Aorta (tissue), 5 donors: ENCODE data around the gene WDR88. TPM values are rescaled to one million over a fixed set of nuclear protein-coding genes. Genes with fewer than 3 reads are reported as not detected.

ENCODE experiments used
- ATAC-seq: fragments of 200-7000 bp; cut with Tn5 transposase; one replicate; pipeline ENCODE4 v1.9.1; 2022; ENCODE audit warnings: moderate library complexity; ENCODE audit not compliant: low FRiP score
- DNase-seq, 2 donors: peaks; one replicate each; pipeline ENCODE4 v3.0.0-alpha.2; 2020
- H3K27ac ChIP-seq, 2 donors: one replicate each; pipeline ENCODE4 v1.5.1; 2013; ENCODE audit warnings: low read length in 2 of 2, mild to moderate bottlenecking in 2 of 2, moderate library complexity in 2 of 2, control low read depth in 1 of 2, inconsistent platforms in 1 of 2, low read depth in 1 of 2
- H3K27me3 ChIP-seq, 2 donors: one replicate each; pipeline ENCODE4 v1.6.1; 2013; ENCODE audit warnings: control low read depth in 1 of 2, low read length in 1 of 2, mild to moderate bottlenecking in 1 of 2, moderate library complexity in 1 of 2; ENCODE audit not compliant: insufficient read depth in 2 of 2, control insufficient read depth in 1 of 2
- H3K36me3 ChIP-seq, 2 donors: one replicate each; pipeline ENCODE4 v1.6.1; 2013; ENCODE audit warnings: control low read depth in 1 of 2, low read length in 1 of 2, mild to moderate bottlenecking in 1 of 2; ENCODE audit not compliant: insufficient read depth in 2 of 2, control insufficient read depth in 1 of 2
- H3K4me1 ChIP-seq, 2 donors: one replicate each; pipeline ENCODE4 v1.6.1; 2013; ENCODE audit warnings: low read length in 2 of 2, control low read depth in 1 of 2, mild to moderate bottlenecking in 1 of 2, moderate library complexity in 1 of 2; ENCODE audit not compliant: insufficient read depth in 2 of 2, control insufficient read depth in 1 of 2
- H3K4me3 ChIP-seq, 2 donors: one replicate each; pipeline ENCODE4 v1.5.1; 2013; ENCODE audit warnings: low read length in 2 of 2, control low read depth in 1 of 2, mild to moderate bottlenecking in 1 of 2
- H3K9me3 ChIP-seq: one replicate; pipeline ENCODE4 v1.6.1; 2013; ENCODE audit warnings: mild to moderate bottlenecking, low read length; ENCODE audit not compliant: control insufficient read depth
- WGBS, 2 donors: extraction: QIAGEN DNeasy Blood & Tissue Kit; methylation state at CpG; one replicate each; pipeline ENCODE4 v1.1.7; 2013; 5-methylcytosine and 5-hydroxymethylcytosine counted together
- intact Hi-C, 2 donors: fragments of 100-400 bp; cut with DNase I; formaldehyde crosslinking; loops; one replicate each; pipeline versions ENCODE4 v1.14.2 to v1.15.0; 2022
- polyA plus RNA-seq, 2 donors: library from polyadenylated mRNA; stranded (reverse); fragments of 200-250 nt; gene quantifications; one replicate each; pipeline ENCODE4 v1.2.3, GENCODE V29; 2013
- total RNA-seq, 2 donors: library from RNA; stranded (reverse); fragmentation: NEBNext Ultra II Directional; extraction: Animal tissue kit (Norgen Biotek cat#: 25700); gene quantifications; one replicate each; pipeline ENCODE4 v1.2.1, GENCODE V29; 2021
- donor health status: healthy with polysubstance abuse.
- donor health status: Bipolar disorder and iron deficiency.
- donor health status: DM: no; HTN: no; CAD: no.
- donor health status: DM: no; HTN: no; CAD: no.
- donor health status: DM: yes; HTN: yes; CAD: no.

Gene WDR88
- total and polyA plus RNA-seq, 4 donors = not detected

- 55 to 58% methylated on average over 18 of the region's 18 CpGs for WGBS, 2 donors
These were observed 93.0 kb downstream of the WDR88 start for GRCh38 chr19:33224694-33225457.

More at GRCh38 chr19:33224694-33225457, 93.0 kb downstream of the WDR88 start:
- ATAC-seq (no peak), DNase-seq (no peak)
- H3K27ac ChIP-seq = no peak overlapping the region
- no peaks in the 10 kb centered on the region for H3K36me3 ChIP-seq
- intact Hi-C loops = no loop called here
- H3K4me1 ChIP-seq = no peaks in the 10 kb centered on the region
- peaks cover 0 to 4% of the 10 kb centered on the region in 2 donors for H3K27me3 ChIP-seq
- H3K9me3 ChIP-seq = peaks cover 7% of the 10 kb centered on the region
- H3K4me3 ChIP-seq = no peak overlapping the region

Other genes with a start within 250 kb of the WDR88 start
- gene CEP89, start 160.2 kb upstream of the WDR88 start, total RNA-seq = 10 to 100 TPM; 13.7 to 22.6 TPM
- 10 to 100 TPM in 1 of 2 donors, 1 to 10 TPM in 1; 4.4 to 18.3 TPM for gene CEP89, start 160.2 kb upstream of the WDR88 start, polyA plus RNA-seq
- 1 to 10 TPM; 1.0 to 1.8 TPM for gene FAAP24, start 159.9 kb upstream of the WDR88 start, total RNA-seq
- 1 to 10 TPM in 1 of 2 donors, not detected in 1; 1.6 TPM for gene FAAP24, start 159.9 kb upstream of the WDR88 start, polyA plus RNA-seq
- gene RHPN2, start 67.2 kb upstream of the WDR88 start, total RNA-seq = 1 to 10 TPM; 1.1 to 1.9 TPM
- 1 to 10 TPM in 1 of 2 donors, under 1 TPM in 1; 0.33 to 5.0 TPM for gene RHPN2, start 67.2 kb upstream of the WDR88 start, polyA plus RNA-seq
- 1 to 10 TPM; 7.9 to 8.9 TPM for gene GPATCH1, start 50.9 kb upstream of the WDR88 start, total RNA-seq
- gene GPATCH1, start 50.9 kb upstream of the WDR88 start, polyA plus RNA-seq = 10 to 100 TPM in 1 of 2 donors, 1 to 10 TPM in 1; 3.8 to 10.6 TPM
- 10 to 100 TPM; 21.6 to 27.2 TPM for gene LRP3, start 62.2 kb downstream of the WDR88 start, total RNA-seq
- 10 to 100 TPM in 1 of 2 donors, 1 to 10 TPM in 1; 3.9 to 20.9 TPM for gene LRP3, start 62.2 kb downstream of the WDR88 start, polyA plus RNA-seq
- gene SLC7A10, start 93.7 kb downstream of the WDR88 start, total RNA-seq = under 1 TPM in 1 of 2 donors, not detected in 1; 0.63 TPM
- gene SLC7A10, start 93.7 kb downstream of the WDR88 start, polyA plus RNA-seq = not detected
- gene CEBPA, start 170.4 kb downstream of the WDR88 start, total RNA-seq = 10 to 100 TPM in 1 of 2 donors, 1 to 10 TPM in 1; 6.1 to 10.3 TPM
- gene CEBPA, start 170.4 kb downstream of the WDR88 start, polyA plus RNA-seq = 10 to 100 TPM in 1 of 2 donors, 1 to 10 TPM in 1; 1.0 to 14.3 TPM
- 10 to 100 TPM; 21.8 to 30.5 TPM for gene CEBPG, start 241.6 kb downstream of the WDR88 start, total RNA-seq
- gene CEBPG, start 241.6 kb downstream of the WDR88 start, polyA plus RNA-seq = 10 to 100 TPM in 1 of 2 donors, 1 to 10 TPM in 1; 8.6 to 32.2 TPM